ENCODE measurements around the gene TGFBR2.

TGFBR2 gene

GRCh38 chr3:30613133-30613825 is 6.9 kb downstream of the TGFBR2 start:
- no peaks in the 10 kb centered on the region for H3K27me3 ChIP-seq (ENCODE audit: low read depth, low read length)
- H3K4me1 ChIP-seq (ENCODE audit: control insufficient read depth in 1 of 2, insufficient read depth in 2 of 2, low read length in 2 of 2): peaks cover 15 to 62% of the 10 kb centered on the region in 2 donors
- peak overlapping the region; percentile 42 for H3K27ac ChIP-seq (ENCODE audit: low read length)
- H3K9me3 ChIP-seq (ENCODE audit: control insufficient read depth in 1 of 2, low read length in 2 of 2): no peaks in the 10 kb centered on the region
- peak overlapping the region in 1 of 2 donors; percentile 3 for H3K4me3 ChIP-seq (ENCODE audit: low read depth in 1 of 2, low read length in 2 of 2)
- H3K36me3 ChIP-seq (ENCODE audit: control insufficient read depth in 1 of 2, insufficient read depth in 2 of 2, low read length in 2 of 2): no peaks in the 10 kb centered on the region

GRCh38 chr3:30614373-30614772 is 8.0 kb downstream of the TGFBR2 start:
- Histone ChIP-seq H3K4me1 (ENCODE audit: control insufficient read depth in 1 of 2, insufficient read depth in 2 of 2, low read length in 2 of 2) (peaks cover 12 to 73% of the 10 kb centered on the region in 2 donors), H3K27me3 (ENCODE audit: low read depth, low read length) (no peaks in the 10 kb centered on the region), H3K9me3 (ENCODE audit: control insufficient read depth in 1 of 2, low read length in 2 of 2) (no peaks in the 10 kb centered on the region), H3K4me3 (ENCODE audit: low read depth in 1 of 2, low read length in 2 of 2) (no peak overlapping the region), H3K27ac (ENCODE audit: low read length) (no peak overlapping the region), H3K36me3 (ENCODE audit: control insufficient read depth in 1 of 2, insufficient read depth in 2 of 2, low read length in 2 of 2) (no peaks in the 10 kb centered on the region)

DNA sequence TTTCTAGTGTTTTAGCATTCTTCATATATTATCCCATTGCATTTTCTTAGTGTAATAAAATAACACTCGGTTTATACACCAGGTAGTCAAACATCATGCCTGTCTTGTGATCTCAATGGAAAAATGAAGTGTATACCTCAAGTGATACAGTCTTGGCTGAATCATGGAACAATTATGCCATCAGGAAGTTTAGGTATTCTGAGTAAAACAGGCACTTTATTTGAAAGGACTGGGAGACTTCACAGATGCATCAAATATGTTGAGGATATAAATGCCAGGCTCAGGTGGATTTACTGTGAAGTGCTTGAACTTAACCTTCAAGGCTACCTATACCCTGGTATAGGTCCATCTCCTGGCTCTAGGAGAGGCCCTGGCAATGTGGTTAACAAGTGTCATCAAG is 8.5 kb downstream of the TGFBR2 start:
- H3K4me1 ChIP-seq (ENCODE audit: control insufficient read depth in 1 of 2, insufficient read depth in 2 of 2, low read length in 2 of 2): peaks cover 9 to 78% of the 10 kb centered on the region in 2 donors
- no peaks in the 10 kb centered on the region for H3K9me3 ChIP-seq (ENCODE audit: control insufficient read depth in 1 of 2, low read length in 2 of 2)
- peak overlapping the region; percentile 5 for H3K27ac ChIP-seq (ENCODE audit: low read length)
- no peak overlapping the region for H3K4me3 ChIP-seq (ENCODE audit: low read depth in 1 of 2, low read length in 2 of 2)
- H3K36me3 ChIP-seq (ENCODE audit: control insufficient read depth in 1 of 2, insufficient read depth in 2 of 2, low read length in 2 of 2): no peaks in the 10 kb centered on the region
- H3K27me3 ChIP-seq (ENCODE audit: low read depth, low read length): no peaks in the 10 kb centered on the region

DNA sequence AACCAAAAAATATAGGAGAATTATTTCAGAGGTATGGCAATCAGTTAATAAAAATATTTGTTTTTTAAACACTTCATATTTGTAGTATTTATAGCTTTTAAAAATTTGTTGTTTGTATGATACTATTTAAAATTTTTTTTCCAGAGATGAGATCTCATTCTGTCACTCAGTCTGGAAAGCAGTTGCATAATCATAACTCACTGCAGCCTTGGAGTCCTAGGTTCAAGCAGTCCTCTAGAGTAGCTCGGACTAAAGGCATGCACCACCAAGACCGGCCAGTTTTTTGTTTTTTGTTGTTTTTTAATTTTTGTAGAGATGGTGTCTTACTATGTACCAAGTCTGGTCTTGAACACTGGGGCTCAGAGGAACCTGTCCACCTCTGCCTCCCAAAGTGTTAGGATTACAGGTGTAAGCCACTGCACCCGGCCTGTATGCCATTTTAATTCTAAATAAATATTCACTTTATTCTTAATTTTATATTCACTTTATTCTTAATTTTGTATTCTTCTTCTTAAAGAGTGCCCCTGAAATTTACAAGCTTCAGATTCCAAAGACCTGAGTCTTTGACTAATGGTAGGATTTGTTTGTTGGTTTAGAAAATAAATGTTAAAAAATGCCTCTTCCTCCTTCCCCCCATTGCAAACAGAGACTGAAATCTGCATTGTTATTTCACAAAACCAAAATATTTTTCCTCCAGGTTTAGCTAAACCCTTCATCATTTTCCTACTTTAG is 9.4 kb downstream of the TGFBR2 start:
- H3K36me3 ChIP-seq (ENCODE audit: control insufficient read depth in 1 of 2, insufficient read depth in 2 of 2, low read length in 2 of 2): no peaks in the 10 kb centered on the region
- peaks cover 9 to 83% of the 10 kb centered on the region in 2 donors for H3K4me1 ChIP-seq (ENCODE audit: control insufficient read depth in 1 of 2, insufficient read depth in 2 of 2, low read length in 2 of 2)
- no peaks in the 10 kb centered on the region for H3K9me3 ChIP-seq (ENCODE audit: control insufficient read depth in 1 of 2, low read length in 2 of 2)
- peak overlapping the region; percentile 46 for H3K27ac ChIP-seq (ENCODE audit: low read length)
- no peak overlapping the region for H3K4me3 ChIP-seq (ENCODE audit: low read depth in 1 of 2, low read length in 2 of 2)
- H3K27me3 ChIP-seq (ENCODE audit: low read depth, low read length): no peaks in the 10 kb centered on the region

GRCh38 chr3:30616347-30617027 is 10.1 kb downstream of the TGFBR2 start:
- no peak overlapping the region for H3K4me3 ChIP-seq (ENCODE audit: low read depth in 1 of 2, low read length in 2 of 2)
- peaks cover 9 to 88% of the 10 kb centered on the region in 2 donors for H3K4me1 ChIP-seq (ENCODE audit: control insufficient read depth in 1 of 2, insufficient read depth in 2 of 2, low read length in 2 of 2)

GRCh38 chr3:30617069-30617468 is 10.7 kb downstream of the TGFBR2 start:
- H3K9me3 ChIP-seq (ENCODE audit: control insufficient read depth in 1 of 2, low read length in 2 of 2): no peaks in the 10 kb centered on the region
- H3K4me1 ChIP-seq (ENCODE audit: control insufficient read depth in 1 of 2, insufficient read depth in 2 of 2, low read length in 2 of 2): peaks cover 8 to 88% of the 10 kb centered on the region in 2 donors
- no peak overlapping the region for H3K4me3 ChIP-seq (ENCODE audit: low read depth in 1 of 2, low read length in 2 of 2)
- H3K27ac ChIP-seq (ENCODE audit: low read length): peak overlapping the region; percentile 46
- H3K27me3 ChIP-seq (ENCODE audit: low read depth, low read length): no peaks in the 10 kb centered on the region
- no peaks in the 10 kb centered on the region for H3K36me3 ChIP-seq (ENCODE audit: control insufficient read depth in 1 of 2, insufficient read depth in 2 of 2, low read length in 2 of 2)

More at GRCh38 chr3:30616347-30617027, 10.1 kb downstream of the TGFBR2 start:
- H3K27ac ChIP-seq (ENCODE audit: low read length): peak overlapping the region; percentile 46
- H3K36me3 ChIP-seq (ENCODE audit: control insufficient read depth in 1 of 2, insufficient read depth in 2 of 2, low read length in 2 of 2): no peaks in the 10 kb centered on the region
- no peaks in the 10 kb centered on the region for H3K27me3 ChIP-seq (ENCODE audit: low read depth, low read length)
- no peaks in the 10 kb centered on the region for H3K9me3 ChIP-seq (ENCODE audit: control insufficient read depth in 1 of 2, low read length in 2 of 2)

GRCh38 chr3:30617653-30618052 is 11.3 kb downstream of the TGFBR2 start:
- Histone ChIP-seq H3K4me3 (ENCODE audit: low read depth in 1 of 2, low read length in 2 of 2) (no peak overlapping the region), H3K4me1 (ENCODE audit: control insufficient read depth in 1 of 2, insufficient read depth in 2 of 2, low read length in 2 of 2) (peaks cover 5 to 88% of the 10 kb centered on the region in 2 donors)

DNA sequence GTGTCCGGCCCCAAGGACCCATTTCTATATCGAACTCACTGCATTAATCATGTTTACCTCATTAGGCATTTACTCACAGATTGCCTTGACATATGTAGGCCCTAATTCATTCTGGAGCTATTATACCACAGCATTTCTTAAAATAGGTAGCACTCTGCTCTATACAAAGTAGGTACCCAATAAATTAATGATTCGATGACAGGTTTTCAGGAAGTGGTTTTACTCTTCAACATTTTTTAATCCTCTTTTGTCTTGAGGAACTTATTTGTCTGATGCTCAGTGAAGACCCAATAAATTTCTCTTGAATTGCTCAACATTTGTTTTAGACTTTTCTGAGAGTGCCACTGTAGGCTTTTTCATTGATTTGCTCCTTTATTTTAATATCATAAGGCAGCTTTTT is 12.1 kb downstream of the TGFBR2 start:
- Histone ChIP-seq H3K4me1 (ENCODE audit: control insufficient read depth in 1 of 2, insufficient read depth in 2 of 2, low read length in 2 of 2) (peaks cover 0 to 84% of the 10 kb centered on the region in 2 donors), H3K36me3 (ENCODE audit: control insufficient read depth in 1 of 2, insufficient read depth in 2 of 2, low read length in 2 of 2) (peaks cover 0 to 2% of the 10 kb centered on the region in 2 donors), H3K27me3 (ENCODE audit: low read depth, low read length) (no peaks in the 10 kb centered on the region), H3K4me3 (ENCODE audit: low read depth in 1 of 2, low read length in 2 of 2) (no peak overlapping the region), H3K27ac (ENCODE audit: low read length) (no peak overlapping the region), H3K9me3 (ENCODE audit: control insufficient read depth in 1 of 2, low read length in 2 of 2) (no peaks in the 10 kb centered on the region)

More at GRCh38 chr3:30617653-30618052, 11.3 kb downstream of the TGFBR2 start:
- H3K27me3 ChIP-seq (ENCODE audit: low read depth, low read length): no peaks in the 10 kb centered on the region
- H3K9me3 ChIP-seq (ENCODE audit: control insufficient read depth in 1 of 2, low read length in 2 of 2): no peaks in the 10 kb centered on the region
- no peaks in the 10 kb centered on the region for H3K36me3 ChIP-seq (ENCODE audit: control insufficient read depth in 1 of 2, insufficient read depth in 2 of 2, low read length in 2 of 2)
- no peak overlapping the region for H3K27ac ChIP-seq (ENCODE audit: low read length)

- H3K36me3 ChIP-seq (ENCODE audit: control insufficient read depth in 1 of 2, insufficient read depth in 2 of 2, low read length in 2 of 2): peaks cover 0 to 3% of the 10 kb centered on the region in 2 donors
- peaks cover 0 to 77% of the 10 kb centered on the region in 2 donors for H3K4me1 ChIP-seq (ENCODE audit: control insufficient read depth in 1 of 2, insufficient read depth in 2 of 2, low read length in 2 of 2)
- no peaks in the 10 kb centered on the region for H3K9me3 ChIP-seq (ENCODE audit: control insufficient read depth in 1 of 2, low read length in 2 of 2)
- H3K27me3 ChIP-seq (ENCODE audit: low read depth, low read length): no peaks in the 10 kb centered on the region
- H3K27ac ChIP-seq (ENCODE audit: low read length): no peak overlapping the region
- no peak overlapping the region for H3K4me3 ChIP-seq (ENCODE audit: low read depth in 1 of 2, low read length in 2 of 2)
These were observed 12.9 kb downstream of the TGFBR2 start for GRCh38 chr3:30619318-30619717.

- Histone ChIP-seq H3K27ac (ENCODE audit: low read length) (no peak overlapping the region), H3K27me3 (ENCODE audit: low read depth, low read length) (no peaks in the 10 kb centered on the region), H3K36me3 (ENCODE audit: control insufficient read depth in 1 of 2, insufficient read depth in 2 of 2, low read length in 2 of 2) (peaks cover 0 to 3% of the 10 kb centered on the region in 2 donors), H3K4me3 (ENCODE audit: low read depth in 1 of 2, low read length in 2 of 2) (no peak overlapping the region), H3K9me3 (ENCODE audit: control insufficient read depth in 1 of 2, low read length in 2 of 2) (no peaks in the 10 kb centered on the region), H3K4me1 (ENCODE audit: control insufficient read depth in 1 of 2, insufficient read depth in 2 of 2, low read length in 2 of 2) (peaks cover 3 to 73% of the 10 kb centered on the region in 2 donors)
These were observed 14.3 kb downstream of the TGFBR2 start for GRCh38 chr3:30620402-30621360.

All from muscle layer of duodenum (tissue), 2 donors.